ENCODE results near the gene WNK2. TPM values are rescaled to one million over a fixed set of nuclear protein-coding genes. Genes with fewer than 3 reads are reported as not detected.
A peak's percentile ranks its signal among the peaks of the same experiment; 100 is the strongest.

Gene WNK2
- polyA plus RNA-seq, 3 donors = 0.40 TPM; not detected in 2

DNA sequence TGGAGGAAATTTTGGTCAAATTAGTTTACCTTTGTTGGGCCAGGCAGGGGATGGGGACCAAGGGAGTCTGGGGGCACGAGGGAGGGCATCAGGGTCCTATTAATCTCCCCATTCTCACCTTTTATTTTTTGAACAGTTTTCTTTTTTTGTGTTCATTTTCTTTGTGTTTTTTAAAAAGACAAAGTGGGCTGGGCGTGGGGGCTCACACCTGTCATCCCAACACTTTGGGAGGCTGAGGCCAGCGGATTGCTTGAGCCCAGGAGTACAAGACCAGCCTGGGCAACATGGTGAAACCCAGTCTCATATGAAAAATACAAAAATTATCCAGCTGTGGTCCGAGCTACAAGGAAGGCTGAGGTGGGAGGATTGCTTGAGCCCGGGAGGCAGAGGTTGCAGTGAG is 103.7 kb downstream of the WNK2 start:
- Histone ChIP-seq H3K27ac (ENCODE audit: low read depth in 1 of 2, low read length in 2 of 2) (no peak overlapping the region), H3K79me2 (ENCODE audit: insufficient read depth, low read length) (no peaks in the 10 kb centered on the region), H2AFZ (ENCODE audit: insufficient read depth, low read depth, low read length, poor library complexity, severe bottlenecking) (no peak overlapping the region), H3K27me3 (ENCODE audit: control insufficient read depth in 2 of 2, insufficient read depth in 2 of 2, low read length in 2 of 2) (peaks cover 9 to 26% of the 10 kb centered on the region in 2 donors), H3K9me3 (replicated peaks in 1 of 2; ENCODE audit: control insufficient read depth in 1 of 2, insufficient read depth in 1 of 2, low read length in 2 of 2) (no peaks in the 10 kb centered on the region), H3K4me2 (replicated peaks; ENCODE audit: extremely low read depth, low read length, poor library complexity, severe bottlenecking) (no peak overlapping the region), H3K9ac (ENCODE audit: insufficient read depth, low read length, poor library complexity, severe bottlenecking) (no peak overlapping the region), H4K20me1 (ENCODE audit: insufficient read depth, low read length) (no peaks in the 10 kb centered on the region), H3K4me3 (replicated peaks in 1 of 3; ENCODE audit: low read depth in 2 of 3, low read length in 3 of 3) (no peak overlapping the region), H3K36me3 (replicated peaks in 1 of 2; ENCODE audit: control insufficient read depth in 1 of 2, insufficient read depth in 2 of 2, low read length in 2 of 2) (no peaks in the 10 kb centered on the region), H3K4me1 (ENCODE audit: control insufficient read depth in 1 of 2, insufficient read depth in 2 of 2, low read length in 2 of 2) (no peaks in the 10 kb centered on the region)
- Mint-ChIP-seq H3K27me3 (ENCODE audit: low read depth in 3 of 3) (peaks cover 17 to 28% (median 27%) of the 10 kb centered on the region in 3 donors), H3K9me3 (peaks cover 0 to 11% (median 0%) of the 10 kb centered on the region in 7 donors), H3K4me3 (no peak overlapping the region), H3K4me1 (no peaks in the 10 kb centered on the region), H3K36me3 (no peaks in the 10 kb centered on the region), H3K27ac (no peak overlapping the region)
- TF ChIP-seq, protein P1, sequence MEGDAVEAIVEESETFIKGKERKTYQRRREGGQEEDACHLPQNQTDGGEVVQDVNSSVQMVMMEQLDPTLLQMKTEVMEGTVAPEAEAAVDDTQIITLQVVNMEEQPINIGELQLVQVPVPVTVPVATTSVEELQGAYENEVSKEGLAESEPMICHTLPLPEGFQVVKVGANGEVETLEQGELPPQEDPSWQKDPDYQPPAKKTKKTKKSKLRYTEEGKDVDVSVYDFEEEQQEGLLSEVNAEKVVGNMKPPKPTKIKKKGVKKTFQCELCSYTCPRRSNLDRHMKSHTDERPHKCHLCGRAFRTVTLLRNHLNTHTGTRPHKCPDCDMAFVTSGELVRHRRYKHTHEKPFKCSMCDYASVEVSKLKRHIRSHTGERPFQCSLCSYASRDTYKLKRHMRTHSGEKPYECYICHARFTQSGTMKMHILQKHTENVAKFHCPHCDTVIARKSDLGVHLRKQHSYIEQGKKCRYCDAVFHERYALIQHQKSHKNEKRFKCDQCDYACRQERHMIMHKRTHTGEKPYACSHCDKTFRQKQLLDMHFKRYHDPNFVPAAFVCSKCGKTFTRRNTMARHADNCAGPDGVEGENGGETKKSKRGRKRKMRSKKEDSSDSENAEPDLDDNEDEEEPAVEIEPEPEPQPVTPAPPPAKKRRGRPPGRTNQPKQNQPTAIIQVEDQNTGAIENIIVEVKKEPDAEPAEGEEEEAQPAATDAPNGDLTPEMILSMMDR (IDR thresholded peaks at IDR 0.05) = no peak
- intact Hi-C loops (cut with micrococcal nuclease) = no loop called here
- DNase-seq = no peak
- WGBS (ENCODE audit: insufficient coverage) = 94% methylated on average over 4 of the region's 5 CpGs

DNA sequence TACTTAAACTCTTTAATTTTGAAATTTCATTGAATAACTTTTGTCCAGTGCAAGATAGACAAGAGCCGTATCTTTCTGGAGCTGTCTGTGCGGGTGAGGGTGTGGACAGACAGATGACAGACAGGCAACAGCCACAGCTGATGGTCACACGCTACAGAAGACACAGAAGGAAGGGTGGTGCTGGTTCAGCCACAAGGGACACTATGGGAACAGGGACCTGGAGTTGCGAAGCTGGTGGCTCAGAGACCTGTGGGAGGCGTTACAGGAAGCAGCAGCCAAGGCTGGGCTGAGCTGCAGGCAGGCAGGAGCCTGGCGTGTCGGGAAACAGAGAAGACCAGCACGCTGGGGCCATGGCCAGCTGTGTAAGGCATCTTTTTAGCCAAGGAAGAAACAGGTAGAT is 104.4 kb downstream of the WNK2 start:
- H3K36me3 ChIP-seq (replicated peaks in 1 of 2; ENCODE audit: control insufficient read depth in 1 of 2, insufficient read depth in 2 of 2, low read length in 2 of 2) = no peaks in the 10 kb centered on the region
- TF ChIP-seq, protein P1 (IDR thresholded peaks at IDR 0.05) = no peak
- Mint-ChIP-seq H3K36me3 (no peaks in the 10 kb centered on the region), H3K4me1 (no peaks in the 10 kb centered on the region), H3K4me3 (peak overlapping the region in 1 of 2 donors; percentile 31), H3K27ac (no peak overlapping the region), H3K9me3 (peaks cover 0 to 11% (median 0%) of the 10 kb centered on the region in 7 donors), H3K27me3 (ENCODE audit: low read depth in 3 of 3) (peaks cover 15 to 32% (median 25%) of the 10 kb centered on the region in 3 donors)
- no peaks in the 10 kb centered on the region for H3K9me3 ChIP-seq (replicated peaks in 1 of 2; ENCODE audit: control insufficient read depth in 1 of 2, insufficient read depth in 1 of 2, low read length in 2 of 2)
- no peak overlapping the region for H3K4me3 ChIP-seq (replicated peaks in 1 of 3; ENCODE audit: low read depth in 2 of 3, low read length in 3 of 3)
- no peak overlapping the region for H2AFZ ChIP-seq (ENCODE audit: insufficient read depth, low read depth, low read length, poor library complexity, severe bottlenecking)
- no peaks in the 10 kb centered on the region for H4K20me1 ChIP-seq (ENCODE audit: insufficient read depth, low read length)
- peaks cover 9 to 20% of the 10 kb centered on the region in 2 donors for H3K27me3 ChIP-seq (ENCODE audit: control insufficient read depth in 2 of 2, insufficient read depth in 2 of 2, low read length in 2 of 2)
- DNase-seq = no peak
- H3K27ac ChIP-seq (ENCODE audit: low read depth in 1 of 2, low read length in 2 of 2) = no peak overlapping the region
- intact Hi-C loops (cut with micrococcal nuclease) = no loop called here
- 78% methylated on average over 7 of the region's 8 CpGs for WGBS (ENCODE audit: insufficient coverage)
- H3K4me1 ChIP-seq (ENCODE audit: control insufficient read depth in 1 of 2, insufficient read depth in 2 of 2, low read length in 2 of 2) = no peaks in the 10 kb centered on the region
- H3K79me2 ChIP-seq (ENCODE audit: insufficient read depth, low read length) = no peaks in the 10 kb centered on the region
- H3K4me2 ChIP-seq (replicated peaks; ENCODE audit: extremely low read depth, low read length, poor library complexity, severe bottlenecking) = no peak overlapping the region
- H3K9ac ChIP-seq (ENCODE audit: insufficient read depth, low read length, poor library complexity, severe bottlenecking) = no peak overlapping the region

All from CD14-positive monocyte (primary cell).